Measurements from ENCODE around the gene UVRAG. TPM values are rescaled to one million over a fixed set of nuclear protein-coding genes. Genes with fewer than 3 reads are reported as not detected.
"Not testable (repeated sequence)": the region's sequence is repeated elsewhere in the genome, so short reads cannot be mapped to it uniquely, and the experiment has no call there.

The UVRAG gene
- total RNA-seq, 1 donor from 2014 or later = 49.0 TPM

GRCh38 chr11:75836417-75836816 lies 21.4 kb downstream of the UVRAG start:
- DNase-seq (ENCODE audit: low read depth in 2 of 2) = no peak

- no peak for DNase-seq (ENCODE audit: low read depth in 2 of 2)
Observed at GRCh38 chr11:75839851-75840250, 24.8 kb downstream of the UVRAG start.

GRCh38 chr11:75840522-75840921 lies 25.5 kb downstream of the UVRAG start:
- no peak for DNase-seq (ENCODE audit: low read depth in 2 of 2)

GRCh38 chr11:75841739-75842138 lies 26.7 kb downstream of the UVRAG start:
- no peak for DNase-seq (ENCODE audit: low read depth in 2 of 2)

GRCh38 chr11:75845324-75845723 lies 30.3 kb downstream of the UVRAG start:
- DNase-seq (ENCODE audit: low read depth in 2 of 2) = no peak

GRCh38 chr11:75849894-75850293 lies 34.9 kb downstream of the UVRAG start:
- no peak for DNase-seq (ENCODE audit: low read depth in 2 of 2)

GRCh38 chr11:75850787-75851186 lies 35.8 kb downstream of the UVRAG start:
- peak in 1 of 2 donors; percentile 8 for DNase-seq (ENCODE audit: low read depth in 2 of 2)

GRCh38 chr11:75851203-75851602 lies 36.2 kb downstream of the UVRAG start:
- DNase-seq (ENCODE audit: low read depth in 2 of 2) = peak in 1 of 2 donors; percentile 47

- peak in 1 of 2 donors; percentile 35 for DNase-seq (ENCODE audit: low read depth in 2 of 2)
Observed at GRCh38 chr11:75852406-75853017, 37.5 kb downstream of the UVRAG start.

GRCh38 chr11:75853563-75853962 lies 38.6 kb downstream of the UVRAG start:
- not testable (repeated sequence) for DNase-seq (ENCODE audit: low read depth in 2 of 2)

- no peak for DNase-seq (ENCODE audit: low read depth in 2 of 2)
Observed at GRCh38 chr11:75853971-75854370, 39.0 kb downstream of the UVRAG start.

GRCh38 chr11:75855206-75855605 lies 40.2 kb downstream of the UVRAG start:
- DNase-seq (ENCODE audit: low read depth in 2 of 2) = no peak

GRCh38 chr11:75856912-75857311 lies 41.9 kb downstream of the UVRAG start:
- DNase-seq (ENCODE audit: low read depth in 2 of 2) = no peak

- DNase-seq (ENCODE audit: low read depth in 2 of 2) = no peak
Observed at GRCh38 chr11:75858042-75858441, 43.0 kb downstream of the UVRAG start.

- DNase-seq (ENCODE audit: low read depth in 2 of 2) = no peak
Observed at GRCh38 chr11:75858613-75859012, 43.6 kb downstream of the UVRAG start.

GRCh38 chr11:75859614-75860013 lies 44.6 kb downstream of the UVRAG start:
- no peak for DNase-seq (ENCODE audit: low read depth in 2 of 2)

- DNase-seq (ENCODE audit: low read depth in 2 of 2) = no peak
Observed at GRCh38 chr11:75862437-75862836, 47.4 kb downstream of the UVRAG start.

GRCh38 chr11:75867778-75868374 lies 52.9 kb downstream of the UVRAG start:
- peak; percentile 59 to 67 for DNase-seq (ENCODE audit: low read depth in 2 of 2)

GRCh38 chr11:75868990-75869389 lies 54.0 kb downstream of the UVRAG start:
- peak in 1 of 2 donors; percentile 34 for DNase-seq (ENCODE audit: low read depth in 2 of 2)

GRCh38 chr11:75869661-75870455 lies 54.8 kb downstream of the UVRAG start:
- DNase-seq (ENCODE audit: low read depth in 2 of 2) = no peak

GRCh38 chr11:75872887-75873416 lies 57.9 kb downstream of the UVRAG start:
- DNase-seq (ENCODE audit: low read depth in 2 of 2) = no peak

Data from dermis microvascular lymphatic vessel endothelial cell (primary cell).